HepG2 (cell line): Measurements from ENCODE around the gene DSCAM. TPM values are rescaled to one million over a fixed set of nuclear protein-coding genes. Genes with fewer than 3 reads are reported as not detected.

ENCODE experiments used
- BCLAF1 ChIP-seq: fragments of 450-650 bp; IDR thresholded peaks from 2 replicates; pipeline ENCODE4 v1.6.1; 2017; ENCODE audit warnings: mild to moderate bottlenecking
- ETS1 ChIP-seq: sonication (generic); formaldehyde crosslinking; IDR thresholded peaks from 2 replicates; pipeline ENCODE4 v1.4.0; 2020; ENCODE audit warnings: missing genetic modification reagents
- MEF2D ChIP-seq: sonication (generic); formaldehyde crosslinking; IDR thresholded peaks from 2 replicates; pipeline ENCODE4 v1.5.1; 2020; ENCODE audit warnings: mild to moderate bottlenecking, missing genetic modification reagents
- NFE2L2 ChIP-seq: fragments of 150-350 bp; IDR thresholded peaks from 2 replicates; pipeline ENCODE4 v1.6.1; 2014; ENCODE audit warnings: low read length
- REST ChIP-seq, 2 experiments: IDR thresholded peaks; 2 replicates each; pipeline ENCODE4 v1.6.1; 2011 to 2012; ENCODE audit warnings: low read length in 2 of 2, borderline replicate concordance in 1 of 2, low read depth in 1 of 2, mild to moderate bottlenecking in 1 of 2, moderate library complexity in 1 of 2
- YEATS4 ChIP-seq: sonication (generic); formaldehyde crosslinking; IDR thresholded peaks from 2 replicates; pipeline ENCODE4 v1.4.0; 2020; ENCODE audit warnings: missing genetic modification reagents, borderline replicate concordance
- ZBTB33 ChIP-seq: sonication (generic); formaldehyde crosslinking; IDR thresholded peaks from 2 replicates; pipeline ENCODE4 v1.4.0; 2020; ENCODE audit warnings: missing genetic modification reagents
- ZNF501 ChIP-seq: sonication (generic); formaldehyde crosslinking; IDR thresholded peaks from 2 replicates; pipeline ENCODE4 v1.5.1; 2020; ENCODE audit warnings: mild to moderate bottlenecking, moderate library complexity, missing genetic modification reagents
- polyA plus RNA-seq, 8 experiments: library from polyadenylated mRNA; depleted of rRNA in 3 of 8; stranded (reverse) in 7 of 8; unstranded in 1 of 8; fragments of >200 nt; fragmentation: Illumina TruSeq in 4 of 8; extraction: Trizol in 4 of 8; gene quantifications; 2 replicates each; pipeline versions ENCODE4 v1.2.1 to v1.2.3, GENCODE V29; 2011 to 2016; ENCODE audit warnings: low read depth in 4 of 8, missing spikeins in 1 of 8, mixed read lengths in 1 of 8; ENCODE audit not compliant: insufficient read depth in 1 of 8
- total RNA-seq, 5 experiments: library from RNA; depleted of rRNA; stranded (reverse); fragments of >200 nt; fragmentation: Illumina TruSeq; extraction: Trizol; gene quantifications; 2 replicates each; pipeline ENCODE4 v1.2.3, GENCODE V29; 2016; ENCODE audit warnings: low read depth in 1 of 5
- TF ChIP-seq, protein P1 (sequence below): sonication (generic); formaldehyde crosslinking; IDR thresholded peaks from 2 replicates; pipeline ENCODE4 v1.5.1; 2020; ENCODE audit warnings: missing genetic modification reagents, mild to moderate bottlenecking, borderline replicate concordance

The DSCAM gene
- total and polyA plus RNA-seq, 2 of the 13 experiments (the other 11 are each of a cell fraction or from before 2014, with no cell fraction given) = not detected

DNA sequence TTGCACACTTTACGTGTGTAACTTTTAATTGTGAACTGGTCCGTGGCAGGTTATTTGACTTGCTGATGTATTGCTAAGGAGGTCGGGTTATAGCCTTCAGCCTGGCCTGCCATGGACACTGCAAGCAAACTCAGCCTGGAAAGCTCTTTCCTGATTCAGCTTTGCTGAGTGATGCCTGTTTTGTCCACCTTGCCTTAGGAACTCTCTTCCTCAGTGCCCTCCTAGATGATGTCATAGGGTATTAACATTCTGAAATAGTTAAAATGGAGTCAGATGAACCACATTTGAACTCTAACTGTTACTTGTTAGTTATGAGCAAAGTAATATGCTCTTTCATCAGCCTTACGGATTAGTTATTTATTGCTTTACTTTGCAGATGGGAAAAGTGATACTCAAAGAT lies 533.7 kb downstream of the DSCAM start (continued):
- TF ChIP-seq, protein P1, sequence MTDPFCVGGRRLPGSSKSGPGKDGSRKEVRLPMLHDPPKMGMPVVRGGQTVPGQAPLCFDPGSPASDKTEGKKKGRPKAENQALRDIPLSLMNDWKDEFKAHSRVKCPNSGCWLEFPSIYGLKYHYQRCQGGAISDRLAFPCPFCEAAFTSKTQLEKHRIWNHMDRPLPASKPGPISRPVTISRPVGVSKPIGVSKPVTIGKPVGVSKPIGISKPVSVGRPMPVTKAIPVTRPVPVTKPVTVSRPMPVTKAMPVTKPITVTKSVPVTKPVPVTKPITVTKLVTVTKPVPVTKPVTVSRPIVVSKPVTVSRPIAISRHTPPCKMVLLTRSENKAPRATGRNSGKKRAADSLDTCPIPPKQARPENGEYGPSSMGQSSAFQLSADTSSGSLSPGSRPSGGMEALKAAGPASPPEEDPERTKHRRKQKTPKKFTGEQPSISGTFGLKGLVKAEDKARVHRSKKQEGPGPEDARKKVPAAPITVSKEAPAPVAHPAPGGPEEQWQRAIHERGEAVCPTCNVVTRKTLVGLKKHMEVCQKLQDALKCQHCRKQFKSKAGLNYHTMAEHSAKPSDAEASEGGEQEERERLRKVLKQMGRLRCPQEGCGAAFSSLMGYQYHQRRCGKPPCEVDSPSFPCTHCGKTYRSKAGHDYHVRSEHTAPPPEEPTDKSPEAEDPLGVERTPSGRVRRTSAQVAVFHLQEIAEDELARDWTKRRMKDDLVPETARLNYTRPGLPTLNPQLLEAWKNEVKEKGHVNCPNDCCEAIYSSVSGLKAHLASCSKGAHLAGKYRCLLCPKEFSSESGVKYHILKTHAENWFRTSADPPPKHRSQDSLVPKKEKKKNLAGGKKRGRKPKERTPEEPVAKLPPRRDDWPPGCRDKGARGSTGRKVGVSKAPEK (CRISPR knock-in tag) = no peak
- TF ChIP-seq ETS1 (CRISPR knock-in tag) (no peak), REST (IDR thresholded peaks at IDR 0.05; ENCODE audit: borderline replicate concordance in 1 of 2, low read depth in 1 of 2, low read length in 2 of 2) (no peak), YEATS4 (CRISPR knock-in tag) (no peak), ZNF501 (CRISPR knock-in tag) (no peak), BCLAF1 (no peak), MEF2D (CRISPR knock-in tag) (no peak), ZBTB33 (CRISPR knock-in tag) (no peak), NFE2L2 (no peak)
- TF ChIP-seq, all 625 proteins: peak for 0
